Smooth muscle cell (in vitro differentiated cells): Measurements from ENCODE around the gene GRM5. TPM values are rescaled to one million over a fixed set of nuclear protein-coding genes. Genes with fewer than 3 reads are reported as not detected.

Source experiments
- DNase-seq: peaks from one replicate; lab custom pipeline; 2025; ENCODE audit not compliant: unreplicated experiment; lab: John Stamatoyannopoulos, UW
- H2AFZ ChIP-seq: fragments of 200-600 bp; sonication (generic); 2 replicates; pipeline ENCODE4 v1.6.0; 2016; ENCODE audit warnings: antibody characterized with exemption, low read depth, mild to moderate bottlenecking
- H3F3A ChIP-seq: fragments of 200-600 bp; sonication (generic); 2 replicates; pipeline ENCODE4 v1.6.0; 2017; ENCODE audit warnings: antibody characterized with exemption, low read depth
- H3K27ac ChIP-seq: fragments of 200-600 bp; sonication (generic); 2 replicates; pipeline ENCODE4 v1.5.1; 2016; ENCODE audit warnings: low read depth, mild to moderate bottlenecking
- H3K27me3 ChIP-seq: fragments of 200-600 bp; sonication (generic); 2 replicates; pipeline ENCODE4 v1.6.1; 2016; ENCODE audit warnings: low read depth, mild to moderate bottlenecking
- H3K36me3 ChIP-seq: fragments of 200-600 bp; sonication (generic); 2 replicates; pipeline ENCODE4 v1.5.1; 2016; ENCODE audit warnings: low read depth
- H3K4me1 ChIP-seq: fragments of 200-600 bp; sonication (generic); 2 replicates; pipeline ENCODE4 v1.5.1; 2016; ENCODE audit warnings: low read depth
- H3K4me2 ChIP-seq: fragments of 200-600 bp; sonication (generic); 2 replicates; pipeline ENCODE4 v1.6.0; 2016; ENCODE audit warnings: mild to moderate bottlenecking
- H3K4me3 ChIP-seq: fragments of 200-600 bp; sonication (generic); 2 replicates; pipeline ENCODE4 v1.5.1; 2016; ENCODE audit warnings: mild to moderate bottlenecking
- H3K79me2 ChIP-seq: fragments of 200-600 bp; sonication (generic); 2 replicates; pipeline ENCODE4 v1.6.0; 2016; ENCODE audit warnings: low read depth, mild to moderate bottlenecking
- H3K9ac ChIP-seq: fragments of 200-600 bp; sonication (generic); 2 replicates; pipeline ENCODE4 v1.6.0; 2016; ENCODE audit warnings: low read depth
- H3K9me3 ChIP-seq: fragments of 200-600 bp; sonication (generic); replicated peaks from 2 replicates; pipeline ENCODE4 v1.5.1; 2016; ENCODE audit warnings: low read depth
- H4K20me1 ChIP-seq: fragments of 200-600 bp; sonication (generic); 2 replicates; pipeline ENCODE4 v1.6.0; 2016; ENCODE audit warnings: low read depth
- WGBS: methylation state at CpG from one replicate; pipeline ENCODE4 v1.1.7; 2016; ENCODE audit warnings: low lambda C conversion rate; 5-methylcytosine and 5-hydroxymethylcytosine counted together
- polyA plus RNA-seq: library from polyadenylated mRNA; unstranded; fragments of >200 nt; fragmentation: Nextera tagmentation; extraction: Ambion mirVana; gene quantifications from 2 replicates; pipeline ENCODE4 v1.2.1, GENCODE V29; 2016
- total RNA-seq: library from RNA; depleted of rRNA; stranded (reverse); fragments of >200 nt; gene quantifications from 2 replicates; pipeline ENCODE4 v1.2.3, GENCODE V29; 2014
- TF ChIP-seq, protein P1 (sequence below): fragments of 200-600 bp; sonication (generic); IDR thresholded peaks from 2 replicates; pipeline ENCODE4 v1.5.1; 2017; ENCODE audit warnings: borderline replicate concordance, mild to moderate bottlenecking, antibody characterized with exemption; ENCODE audit not compliant: insufficient read depth, poor library complexity, severe bottlenecking

Gene GRM5
- total and polyA plus RNA-seq, 2 experiments from 2014 or later, result not detected

- TF ChIP-seq, protein P1, sequence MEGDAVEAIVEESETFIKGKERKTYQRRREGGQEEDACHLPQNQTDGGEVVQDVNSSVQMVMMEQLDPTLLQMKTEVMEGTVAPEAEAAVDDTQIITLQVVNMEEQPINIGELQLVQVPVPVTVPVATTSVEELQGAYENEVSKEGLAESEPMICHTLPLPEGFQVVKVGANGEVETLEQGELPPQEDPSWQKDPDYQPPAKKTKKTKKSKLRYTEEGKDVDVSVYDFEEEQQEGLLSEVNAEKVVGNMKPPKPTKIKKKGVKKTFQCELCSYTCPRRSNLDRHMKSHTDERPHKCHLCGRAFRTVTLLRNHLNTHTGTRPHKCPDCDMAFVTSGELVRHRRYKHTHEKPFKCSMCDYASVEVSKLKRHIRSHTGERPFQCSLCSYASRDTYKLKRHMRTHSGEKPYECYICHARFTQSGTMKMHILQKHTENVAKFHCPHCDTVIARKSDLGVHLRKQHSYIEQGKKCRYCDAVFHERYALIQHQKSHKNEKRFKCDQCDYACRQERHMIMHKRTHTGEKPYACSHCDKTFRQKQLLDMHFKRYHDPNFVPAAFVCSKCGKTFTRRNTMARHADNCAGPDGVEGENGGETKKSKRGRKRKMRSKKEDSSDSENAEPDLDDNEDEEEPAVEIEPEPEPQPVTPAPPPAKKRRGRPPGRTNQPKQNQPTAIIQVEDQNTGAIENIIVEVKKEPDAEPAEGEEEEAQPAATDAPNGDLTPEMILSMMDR, result no peak
- Histone ChIP-seq H3K9ac (no peak overlapping the region), H4K20me1 (no peaks in the 10 kb centered on the region), H3K4me3 (no peak overlapping the region), H3K36me3 (no peaks in the 10 kb centered on the region), H3K4me1 (peaks cover 7% of the 10 kb centered on the region), H3K9me3 (no peaks in the 10 kb centered on the region), H3K79me2 (no peaks in the 10 kb centered on the region), H3K27ac (no peak overlapping the region), H3K27me3 (no peaks in the 10 kb centered on the region), H3F3A (no peaks in the 10 kb centered on the region), H3K4me2 (no peak overlapping the region), H2AFZ (no peak overlapping the region)
- 53% methylated on average over 3 of the region's 3 CpGs for WGBS
- DNase-seq, result no peak
These were observed 250.3 kb downstream of the GRM5 start for GRCh38 chr11:88815505-88815904.

- no peaks in the 10 kb centered on the region for H3K36me3 ChIP-seq
- peaks cover 7% of the 10 kb centered on the region for H3K4me1 ChIP-seq
- no peaks in the 10 kb centered on the region for H3K9me3 ChIP-seq
- no peaks in the 10 kb centered on the region for H3K79me2 ChIP-seq
- H3K4me3 ChIP-seq, result no peak overlapping the region
- no peak overlapping the region for H3K27ac ChIP-seq
- 0% methylated on average over 1 of the region's 1 CpG for WGBS
- H2AFZ ChIP-seq, result no peak overlapping the region
- DNase-seq, result no peak
- TF ChIP-seq, protein P1, result no peak
- no peaks in the 10 kb centered on the region for H3F3A ChIP-seq
- H3K4me2 ChIP-seq, result no peak overlapping the region
- H3K27me3 ChIP-seq, result no peaks in the 10 kb centered on the region
- H3K9ac ChIP-seq, result no peak overlapping the region
- H4K20me1 ChIP-seq, result no peaks in the 10 kb centered on the region
These were observed 251.7 kb downstream of the GRM5 start for GRCh38 chr11:88814076-88814475.

- no peak for DNase-seq
- Histone ChIP-seq H2AFZ (no peak overlapping the region), H3K4me1 (peaks cover 7% of the 10 kb centered on the region), H3K79me2 (no peaks in the 10 kb centered on the region), H4K20me1 (no peaks in the 10 kb centered on the region), H3K27me3 (no peaks in the 10 kb centered on the region), H3K9ac (no peak overlapping the region), H3K4me2 (no peak overlapping the region), H3K9me3 (no peaks in the 10 kb centered on the region), H3F3A (no peaks in the 10 kb centered on the region), H3K4me3 (no peak overlapping the region), H3K36me3 (no peaks in the 10 kb centered on the region), H3K27ac (no peak overlapping the region)
- WGBS, result 61% methylated on average over 1 of the region's 1 CpG
- TF ChIP-seq, protein P1, result no peak
These were observed 252.4 kb downstream of the GRM5 start for GRCh38 chr11:88813233-88813915.
